GM21619 (cell line): ENCODE measurements around the gene ZDHHC8.

ENCODE experiments used
- ATAC-seq: cut with Tn5 transposase; IDR thresholded peaks from one replicate; pipeline ENCODE4 v1.9.1; 2021; ENCODE audit not compliant: unreplicated experiment

The ZDHHC8 gene

DNA sequence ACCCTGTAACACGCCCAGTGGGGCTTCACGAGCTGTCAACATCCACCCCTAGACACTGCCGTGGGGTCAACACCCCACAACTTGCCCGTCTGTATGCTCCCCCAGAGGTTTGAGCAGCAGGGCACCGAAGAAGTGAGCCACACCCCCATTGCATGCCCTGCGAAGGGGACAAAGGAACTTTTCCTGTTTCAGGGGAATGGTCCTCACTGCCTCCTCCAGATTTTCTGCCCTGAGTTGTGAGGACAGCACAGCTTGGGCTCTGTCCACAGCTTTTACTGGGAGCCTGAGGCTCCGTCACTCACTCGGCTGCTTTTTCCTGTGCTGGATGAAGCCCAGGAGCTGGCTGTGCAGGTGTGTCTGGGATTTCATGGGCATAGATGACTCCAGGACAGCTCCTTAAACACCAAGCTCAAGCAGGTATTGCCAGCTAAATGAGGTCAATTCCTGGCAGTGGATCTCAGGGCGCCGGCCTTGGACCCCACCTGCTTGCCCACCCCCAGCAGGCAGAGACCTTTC lies 59.5 kb downstream of the ZDHHC8 start:
- ATAC-seq: no peak

GRCh38 chr22:20191803-20192202 lies 60.2 kb downstream of the ZDHHC8 start:
- no peak for ATAC-seq

- ATAC-seq: no peak
These were observed 60.8 kb downstream of the ZDHHC8 start for GRCh38 chr22:20192293-20192971.

DNA sequence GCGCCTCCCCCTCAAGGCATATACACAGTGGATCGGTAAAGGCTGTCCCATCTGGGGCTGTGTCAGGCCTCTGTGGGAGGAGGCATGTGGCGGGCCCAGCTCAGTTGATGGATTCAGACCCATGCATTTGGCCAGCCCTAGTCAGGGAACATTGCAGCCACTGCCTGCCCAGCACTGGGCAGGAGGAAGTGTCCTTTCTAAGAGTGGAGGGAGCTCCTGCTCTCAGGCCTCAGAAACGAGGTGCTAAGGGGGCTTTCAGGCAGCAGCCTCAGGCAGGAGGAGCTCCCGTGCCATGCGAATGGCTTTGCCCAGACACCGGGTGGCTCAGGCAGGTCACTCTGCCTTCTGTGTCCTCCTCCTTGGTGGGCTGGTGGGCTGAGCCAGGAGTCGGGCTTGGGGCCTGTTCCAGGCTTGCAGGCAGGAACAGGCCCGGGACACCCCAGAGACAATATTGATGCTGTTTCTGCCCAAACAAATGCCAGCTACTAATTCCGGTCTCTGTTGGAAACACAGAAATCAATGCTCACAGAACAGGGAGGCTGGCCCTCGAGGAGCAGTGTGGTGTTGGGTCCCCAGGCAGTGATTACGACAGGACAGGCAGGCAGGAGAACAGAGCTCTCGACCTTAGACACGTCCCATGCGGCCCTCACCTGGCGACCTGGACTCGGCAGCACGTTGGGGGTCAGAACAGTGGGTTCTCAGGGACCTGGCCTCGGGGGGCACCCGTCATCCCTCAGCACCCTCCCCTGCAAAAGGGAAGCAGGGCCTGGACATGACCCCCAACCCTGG lies 61.6 kb downstream of the ZDHHC8 start:
- no peak for ATAC-seq

DNA sequence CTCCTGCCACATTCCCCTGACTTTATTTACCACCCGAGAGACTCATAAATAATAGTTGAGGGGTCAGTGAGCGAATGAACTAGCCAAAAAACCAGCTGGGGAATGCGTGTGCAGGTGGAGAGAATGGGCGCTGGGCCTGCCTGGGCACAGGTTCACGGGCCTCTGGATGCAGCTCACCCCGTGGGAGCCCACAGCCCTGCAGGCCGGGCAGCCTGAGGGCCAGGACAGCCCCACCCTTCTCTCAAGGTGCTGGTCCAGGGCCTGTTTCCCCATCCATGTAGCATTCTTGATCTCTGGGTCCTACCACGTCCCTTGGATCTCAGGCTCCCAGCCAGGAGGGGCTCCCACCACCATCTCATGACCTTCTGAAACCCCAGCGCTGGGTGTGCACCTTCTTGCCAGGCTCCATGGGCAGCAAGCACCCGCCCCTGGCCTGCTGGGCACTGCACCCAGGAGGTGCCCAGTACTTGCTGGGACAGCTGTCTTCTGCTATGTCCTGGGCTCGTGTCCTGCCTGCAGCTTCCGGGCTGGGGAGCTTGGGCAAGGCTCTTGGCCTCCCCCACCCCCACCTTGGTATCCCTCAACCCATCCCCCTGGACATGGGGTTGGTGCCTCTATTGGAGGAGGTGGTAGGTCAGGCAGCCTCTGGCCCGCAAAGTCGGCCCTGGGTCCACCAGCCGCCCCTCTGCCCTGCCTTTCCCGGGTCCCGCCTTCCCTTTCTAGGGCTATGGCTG lies 62.3 kb downstream of the ZDHHC8 start:
- ATAC-seq: no peak

DNA sequence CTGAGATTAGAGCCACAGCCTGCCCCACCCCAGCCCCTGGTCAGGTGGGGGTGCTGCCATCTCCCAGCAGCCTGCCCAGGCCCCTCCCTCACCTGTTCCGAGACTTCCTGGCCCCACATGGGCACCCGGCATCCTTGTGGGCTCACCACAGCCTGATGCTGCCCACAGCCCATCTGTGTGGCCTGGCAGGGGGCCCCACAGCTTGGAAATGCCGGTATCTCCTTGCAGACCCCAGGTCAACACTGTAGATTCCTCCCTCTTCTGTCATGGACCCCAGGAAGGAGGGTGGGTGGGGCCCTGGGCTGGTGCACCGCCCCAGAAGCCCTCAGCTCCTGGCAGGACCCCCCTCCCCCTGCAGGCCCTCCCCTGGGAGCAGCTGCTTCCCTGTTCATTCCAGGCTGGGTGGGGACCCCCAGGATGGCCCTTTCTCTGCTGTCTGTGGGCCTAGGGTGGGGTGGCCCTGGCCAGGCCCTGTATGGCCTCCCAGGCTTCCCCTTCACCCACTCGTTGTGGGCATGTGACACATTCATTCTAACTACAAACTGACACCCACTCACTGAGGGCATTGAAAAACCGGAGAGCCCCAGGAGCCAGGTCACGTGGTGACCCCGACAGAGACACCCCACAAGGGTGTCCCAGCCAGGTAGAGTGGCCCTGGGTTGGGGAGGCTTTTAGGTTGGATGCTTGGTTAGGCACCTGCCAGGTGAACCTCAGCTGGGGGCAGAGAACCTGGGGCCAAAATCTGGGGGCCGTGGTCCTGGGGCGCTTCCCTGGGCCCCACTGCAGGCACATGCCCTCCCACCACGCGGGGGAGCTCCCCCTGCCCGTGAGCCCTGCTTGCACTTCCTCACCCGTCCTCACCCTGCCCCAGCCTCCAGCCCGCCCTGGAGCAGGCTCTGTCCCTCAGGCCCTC lies 63.3 kb downstream of the ZDHHC8 start:
- no peak for ATAC-seq

- ATAC-seq: no peak
These were observed 64.7 kb downstream of the ZDHHC8 start for GRCh38 chr22:20196094-20196842.
